HEK293 (cell line): ENCODE data around the gene HEMK1.

Experiments used
- ZBTB17 ChIP-seq: fragments of 450-650 bp; formaldehyde crosslinking; IDR thresholded peaks from 2 replicates; pipeline ENCODE4 v1.5.1; 2016; ENCODE audit warnings: missing biosample characterization, missing genetic modification characterization
- ZNF114 ChIP-seq: fragments of 450-650 bp; formaldehyde crosslinking; IDR thresholded peaks from 2 replicates; pipeline ENCODE4 v1.5.0; 2017; ENCODE audit warnings: missing biosample characterization, missing genetic modification characterization
- ZNF530 ChIP-seq: fragments of 450-650 bp; formaldehyde crosslinking; IDR thresholded peaks from 2 replicates; pipeline ENCODE4 v1.5.1; 2016; ENCODE audit warnings: low read depth, missing biosample characterization, missing genetic modification characterization
- ZNF76 ChIP-seq: fragments of 450-650 bp; formaldehyde crosslinking; IDR thresholded peaks from 2 replicates; pipeline ENCODE4; 2016; ENCODE audit warnings: low read depth, missing biosample characterization, missing genetic modification characterization, borderline replicate concordance
- ZNF785 ChIP-seq: fragments of 450-650 bp; formaldehyde crosslinking; IDR thresholded peaks from 2 replicates; pipeline ENCODE4 v1.5.1; 2016; ENCODE audit warnings: missing biosample characterization, missing genetic modification characterization
- TF ChIP-seq, protein P1 (sequence below): fragments of 450-650 bp; formaldehyde crosslinking; IDR thresholded peaks from 2 replicates; pipeline ENCODE4 v1.5.1; 2016; ENCODE audit warnings: missing biosample characterization, missing genetic modification characterization
- TF ChIP-seq, protein P2 (sequence below): fragments of 450-650 bp; formaldehyde crosslinking; IDR thresholded peaks from 2 replicates; pipeline ENCODE4 v1.5.1; 2016; ENCODE audit warnings: missing biosample characterization, missing genetic modification characterization

DNA sequence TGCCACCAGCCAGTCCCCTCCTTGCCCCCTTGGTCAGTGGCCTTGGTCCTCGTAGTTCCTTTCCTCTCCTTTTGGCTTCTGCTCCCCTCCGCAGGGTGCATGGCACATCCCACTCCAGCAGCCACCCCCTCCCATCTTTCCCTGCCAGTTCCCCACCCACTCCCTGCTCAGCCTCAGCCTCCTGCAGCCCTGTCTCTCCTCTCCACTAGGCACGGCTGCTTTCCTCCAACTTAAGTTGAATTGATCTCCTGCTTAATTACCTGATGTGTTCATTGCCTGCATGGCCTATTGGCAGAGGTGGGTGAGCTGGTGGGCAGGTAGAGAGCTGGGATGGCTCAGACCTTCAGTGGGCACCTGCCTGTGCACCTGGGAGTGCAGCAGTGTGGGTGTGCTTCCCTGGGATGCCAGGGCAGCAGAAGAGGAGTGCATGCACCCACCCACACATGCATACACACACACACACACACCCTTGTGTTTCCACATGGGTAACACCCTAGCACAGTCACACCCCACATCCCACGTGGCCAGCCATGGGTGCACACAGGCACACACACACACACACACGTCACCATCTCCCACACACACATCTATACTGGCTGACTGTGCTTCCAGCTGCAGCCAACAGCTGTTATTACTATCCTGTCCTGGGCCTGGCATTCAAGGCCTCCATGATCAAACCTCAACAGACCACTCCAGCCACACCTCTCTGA lies 32.7 kb upstream of the HEMK1 start:
- TF ChIP-seq, protein P1, sequence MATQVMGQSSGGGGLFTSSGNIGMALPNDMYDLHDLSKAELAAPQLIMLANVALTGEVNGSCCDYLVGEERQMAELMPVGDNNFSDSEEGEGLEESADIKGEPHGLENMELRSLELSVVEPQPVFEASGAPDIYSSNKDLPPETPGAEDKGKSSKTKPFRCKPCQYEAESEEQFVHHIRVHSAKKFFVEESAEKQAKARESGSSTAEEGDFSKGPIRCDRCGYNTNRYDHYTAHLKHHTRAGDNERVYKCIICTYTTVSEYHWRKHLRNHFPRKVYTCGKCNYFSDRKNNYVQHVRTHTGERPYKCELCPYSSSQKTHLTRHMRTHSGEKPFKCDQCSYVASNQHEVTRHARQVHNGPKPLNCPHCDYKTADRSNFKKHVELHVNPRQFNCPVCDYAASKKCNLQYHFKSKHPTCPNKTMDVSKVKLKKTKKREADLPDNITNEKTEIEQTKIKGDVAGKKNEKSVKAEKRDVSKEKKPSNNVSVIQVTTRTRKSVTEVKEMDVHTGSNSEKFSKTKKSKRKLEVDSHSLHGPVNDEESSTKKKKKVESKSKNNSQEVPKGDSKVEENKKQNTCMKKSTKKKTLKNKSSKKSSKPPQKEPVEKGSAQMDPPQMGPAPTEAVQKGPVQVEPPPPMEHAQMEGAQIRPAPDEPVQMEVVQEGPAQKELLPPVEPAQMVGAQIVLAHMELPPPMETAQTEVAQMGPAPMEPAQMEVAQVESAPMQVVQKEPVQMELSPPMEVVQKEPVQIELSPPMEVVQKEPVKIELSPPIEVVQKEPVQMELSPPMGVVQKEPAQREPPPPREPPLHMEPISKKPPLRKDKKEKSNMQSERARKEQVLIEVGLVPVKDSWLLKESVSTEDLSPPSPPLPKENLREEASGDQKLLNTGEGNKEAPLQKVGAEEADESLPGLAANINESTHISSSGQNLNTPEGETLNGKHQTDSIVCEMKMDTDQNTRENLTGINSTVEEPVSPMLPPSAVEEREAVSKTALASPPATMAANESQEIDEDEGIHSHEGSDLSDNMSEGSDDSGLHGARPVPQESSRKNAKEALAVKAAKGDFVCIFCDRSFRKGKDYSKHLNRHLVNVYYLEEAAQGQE (tag by site-specific recombination), result no peak
- no peak for TF ChIP-seq ZBTB17 (tag by site-specific recombination)
- TF ChIP-seq, protein P2, sequence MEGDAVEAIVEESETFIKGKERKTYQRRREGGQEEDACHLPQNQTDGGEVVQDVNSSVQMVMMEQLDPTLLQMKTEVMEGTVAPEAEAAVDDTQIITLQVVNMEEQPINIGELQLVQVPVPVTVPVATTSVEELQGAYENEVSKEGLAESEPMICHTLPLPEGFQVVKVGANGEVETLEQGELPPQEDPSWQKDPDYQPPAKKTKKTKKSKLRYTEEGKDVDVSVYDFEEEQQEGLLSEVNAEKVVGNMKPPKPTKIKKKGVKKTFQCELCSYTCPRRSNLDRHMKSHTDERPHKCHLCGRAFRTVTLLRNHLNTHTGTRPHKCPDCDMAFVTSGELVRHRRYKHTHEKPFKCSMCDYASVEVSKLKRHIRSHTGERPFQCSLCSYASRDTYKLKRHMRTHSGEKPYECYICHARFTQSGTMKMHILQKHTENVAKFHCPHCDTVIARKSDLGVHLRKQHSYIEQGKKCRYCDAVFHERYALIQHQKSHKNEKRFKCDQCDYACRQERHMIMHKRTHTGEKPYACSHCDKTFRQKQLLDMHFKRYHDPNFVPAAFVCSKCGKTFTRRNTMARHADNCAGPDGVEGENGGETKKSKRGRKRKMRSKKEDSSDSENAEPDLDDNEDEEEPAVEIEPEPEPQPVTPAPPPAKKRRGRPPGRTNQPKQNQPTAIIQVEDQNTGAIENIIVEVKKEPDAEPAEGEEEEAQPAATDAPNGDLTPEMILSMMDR (tag by site-specific recombination), result no peak
- TF ChIP-seq ZNF785 (tag by site-specific recombination), result no peak
- TF ChIP-seq ZNF530 (tag by site-specific recombination), result no peak
- TF ChIP-seq ZNF76 (tag by site-specific recombination), result no peak
- no peak for TF ChIP-seq ZNF114 (tag by site-specific recombination)
